GM21576 (cell line): ENCODE data around the gene PEX10.
"Not testable (repeated sequence)": the region's sequence is repeated elsewhere in the genome, so short reads cannot be mapped to it uniquely, and the experiment has no call there.

Experiments used
- ATAC-seq: cut with Tn5 transposase; IDR thresholded peaks from one replicate; pipeline ENCODE4 v1.9.1; 2021; ENCODE audit warnings: mild to moderate bottlenecking, moderate library complexity; ENCODE audit not compliant: unreplicated experiment

Gene PEX10

DNA sequence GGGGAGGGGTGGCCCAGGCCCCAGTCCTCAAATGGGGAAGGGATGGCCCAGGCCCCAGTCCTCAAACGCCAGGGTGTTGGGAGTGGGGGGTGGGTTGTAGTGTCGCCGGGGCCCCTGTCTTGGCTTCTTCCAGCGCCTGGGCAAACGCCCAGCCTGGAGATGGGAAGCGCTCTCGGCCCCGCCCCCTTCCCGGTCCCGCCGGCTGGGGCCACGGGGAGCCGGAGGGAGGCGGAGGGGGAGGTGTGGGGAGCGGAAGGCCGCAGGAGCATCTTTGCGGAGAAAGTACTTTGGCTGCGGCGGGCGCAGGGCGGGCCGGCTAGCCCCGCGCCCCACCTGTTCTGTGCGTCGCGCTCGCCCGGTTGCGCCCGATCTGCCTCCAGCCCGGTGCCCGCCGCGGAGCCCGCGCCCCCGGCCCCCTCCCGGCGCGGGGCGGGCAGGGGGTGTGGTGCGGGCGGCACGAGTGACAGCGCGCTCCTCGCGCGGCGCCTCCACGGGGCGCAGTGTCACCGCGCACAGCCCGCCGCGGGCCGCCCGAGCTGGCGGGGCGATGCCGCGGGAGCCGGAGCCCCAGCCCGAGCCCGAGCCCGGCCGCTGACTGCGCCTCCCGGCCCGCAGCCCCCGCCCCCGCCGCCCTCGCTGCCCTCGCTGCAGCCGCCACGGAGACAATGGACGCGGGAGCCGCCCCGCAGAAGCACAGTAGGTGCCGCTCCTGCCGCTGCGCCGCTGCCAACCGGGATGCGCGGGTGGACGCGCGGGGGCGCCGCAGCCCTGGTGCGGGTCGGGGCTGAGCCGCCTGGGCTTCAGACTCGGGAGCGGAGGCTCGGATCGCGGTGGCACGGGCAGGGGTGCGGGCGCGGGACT, 31.1 kb upstream of the PEX10 start:
- ATAC-seq = no peak

DNA sequence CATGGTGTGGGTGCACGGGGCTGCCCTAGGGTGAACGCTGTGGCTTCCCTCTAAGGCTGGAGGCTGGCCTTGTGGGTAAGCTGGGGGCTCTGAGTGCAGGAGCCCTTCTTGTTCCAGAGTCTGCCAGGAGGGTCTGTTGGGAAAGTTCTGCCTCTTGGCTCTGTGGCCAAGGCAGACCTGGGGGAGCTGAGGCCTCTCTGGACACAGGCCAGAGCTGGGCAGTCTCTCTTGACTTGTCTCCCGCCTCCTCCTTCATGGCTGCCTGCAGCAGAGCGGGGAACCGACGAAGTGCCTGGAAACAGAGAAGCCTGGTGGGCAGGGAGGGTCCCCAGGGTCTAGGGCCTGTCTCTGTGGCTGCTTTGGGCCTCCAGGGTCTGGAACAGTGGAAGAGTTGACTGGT, 30.3 kb upstream of the PEX10 start:
- no peak for ATAC-seq

- no peak for ATAC-seq
Measured at GRCh38 chr1:2441746-2442145, 29.4 kb upstream of the PEX10 start.

DNA sequence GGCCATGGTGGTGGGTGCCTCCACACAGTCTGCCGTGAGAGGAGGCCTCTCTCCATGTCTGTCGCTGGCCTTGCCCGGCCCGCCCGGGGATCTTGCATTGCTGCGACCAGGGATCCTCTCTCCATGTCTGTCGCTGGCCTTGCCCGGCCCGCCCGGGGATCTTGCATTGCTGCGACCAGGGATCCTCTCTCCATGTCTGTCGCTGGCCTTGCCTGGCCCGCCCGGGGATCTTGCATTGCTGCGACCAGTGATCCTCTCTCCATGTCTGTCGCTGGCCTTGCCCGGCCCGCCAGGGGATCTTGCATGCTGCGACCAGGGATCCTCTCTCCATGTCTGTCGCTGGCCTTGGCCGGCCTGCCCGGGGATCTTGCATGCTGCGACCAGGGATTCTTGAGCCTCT, 28.0 kb upstream of the PEX10 start:
- ATAC-seq = not testable (repeated sequence)

DNA sequence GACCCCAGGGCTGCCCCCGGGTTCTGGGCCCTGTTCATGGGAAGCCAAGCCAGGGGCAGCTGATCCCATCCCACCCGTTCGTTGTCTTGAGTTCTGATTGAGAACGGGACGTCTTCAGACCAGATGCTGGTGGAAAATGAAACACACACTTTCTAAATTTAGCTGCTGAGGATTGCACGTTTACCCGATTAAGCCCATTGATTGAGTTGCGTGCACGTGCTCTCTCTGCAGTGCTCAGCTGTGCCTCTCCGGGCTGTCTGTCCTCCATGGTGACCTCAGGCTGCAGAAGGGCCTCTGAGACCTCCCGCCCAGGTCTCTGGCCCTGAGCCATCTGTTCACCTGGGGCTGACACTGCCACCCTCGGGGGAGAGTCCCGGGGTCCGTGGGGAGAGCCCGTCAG, 27.0 kb upstream of the PEX10 start:
- no peak for ATAC-seq

DNA sequence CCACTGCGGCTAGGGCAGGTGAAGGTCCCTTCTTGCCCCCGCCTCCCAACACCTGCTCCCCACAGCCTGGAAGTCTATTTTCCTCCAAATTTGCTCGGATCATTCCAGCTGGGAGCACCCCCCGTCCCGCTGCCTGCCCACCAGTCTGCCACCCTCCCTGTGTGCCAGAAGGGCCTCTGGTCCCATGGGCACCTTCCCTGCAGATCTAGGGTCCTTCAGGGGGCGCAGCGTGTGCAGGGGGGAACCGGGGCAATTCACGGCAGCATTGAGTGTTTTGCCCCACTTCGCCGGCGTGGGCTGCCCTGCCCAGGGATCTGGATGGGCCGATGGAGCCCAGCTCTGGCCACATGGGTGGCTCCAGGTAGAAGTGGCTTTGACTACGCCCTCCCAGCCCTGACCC, 26.3 kb upstream of the PEX10 start:
- ATAC-seq = no peak

GRCh38 chr1:2438038-2438437, 25.7 kb upstream of the PEX10 start:
- ATAC-seq = no peak

GRCh38 chr1:2437617-2438016, 25.3 kb upstream of the PEX10 start:
- no peak for ATAC-seq

DNA sequence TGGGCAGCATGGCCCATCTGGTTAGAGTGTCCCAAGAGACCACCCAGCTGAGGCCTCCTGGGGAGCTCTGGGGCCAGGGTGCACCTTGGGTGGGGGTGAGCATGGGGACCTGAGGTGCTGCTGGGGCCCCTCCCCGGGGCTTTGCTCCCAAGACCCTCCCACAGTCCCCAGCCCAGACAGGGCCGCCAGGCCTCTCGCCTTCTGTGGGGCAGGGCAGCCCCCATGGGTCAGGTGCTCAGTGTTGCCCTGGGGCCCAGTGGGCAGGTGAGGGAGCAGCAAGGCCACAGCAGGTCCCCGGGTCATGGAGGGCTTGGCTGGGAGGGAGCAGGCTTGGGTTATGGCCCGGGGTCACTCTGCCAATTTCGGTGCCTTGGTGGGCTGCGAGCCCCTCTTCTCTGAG, 24.5 kb upstream of the PEX10 start:
- no peak for ATAC-seq

GRCh38 chr1:2435746-2436355, 23.5 kb upstream of the PEX10 start:
- no peak for ATAC-seq

- ATAC-seq = no peak
Measured at GRCh38 chr1:2435091-2435490, 22.7 kb upstream of the PEX10 start.

GRCh38 chr1:2433936-2434655, 21.7 kb upstream of the PEX10 start:
- no peak for ATAC-seq

- ATAC-seq = no peak
Measured at GRCh38 chr1:2433196-2433595, 20.8 kb upstream of the PEX10 start.

- ATAC-seq = no peak
Measured at GRCh38 chr1:2432441-2432844, 20.1 kb upstream of the PEX10 start.

DNA sequence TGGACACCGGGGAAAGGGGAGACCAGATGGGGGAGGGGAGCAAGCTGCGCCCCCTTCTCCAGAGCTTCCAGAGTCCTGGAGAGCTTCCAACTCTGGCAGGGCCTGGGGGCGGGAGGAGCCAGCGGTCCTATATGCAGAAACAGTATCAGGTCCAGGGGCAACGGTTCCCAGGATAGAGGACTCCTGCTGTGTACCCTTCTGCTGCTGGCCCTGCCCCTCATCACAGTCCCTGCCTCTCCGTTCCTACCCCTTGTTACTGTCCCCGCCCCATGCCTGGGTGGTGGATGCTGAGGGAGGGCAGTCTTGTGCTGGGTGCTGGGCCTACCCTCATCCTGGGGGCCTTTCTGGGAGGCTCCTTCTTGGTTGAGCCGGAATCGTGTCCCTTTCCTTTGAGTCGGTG, 19.2 kb upstream of the PEX10 start:
- no peak for ATAC-seq

GRCh38 chr1:2431103-2431502, 18.7 kb upstream of the PEX10 start:
- no peak for ATAC-seq

DNA sequence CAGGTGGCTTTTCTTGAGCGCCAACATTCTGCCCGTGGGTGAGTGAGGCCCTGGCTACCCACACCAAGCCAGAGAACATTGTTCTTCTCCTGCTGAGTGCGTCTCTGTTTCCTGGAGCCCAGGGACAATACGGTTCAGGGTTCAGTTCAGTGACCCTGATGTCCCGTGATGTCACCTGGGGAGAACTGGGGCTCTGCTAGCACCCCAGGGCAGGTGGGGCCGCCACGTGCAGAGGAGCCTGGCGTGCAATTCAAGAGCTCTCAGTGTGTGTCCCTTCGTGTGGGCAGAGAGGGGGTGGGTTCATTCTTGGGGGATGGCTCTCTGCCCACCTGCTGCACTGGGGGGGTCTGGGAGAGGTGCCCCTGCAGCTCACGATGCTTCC, 18.2 kb upstream of the PEX10 start:
- no peak for ATAC-seq

GRCh38 chr1:2429780-2430591, 17.6 kb upstream of the PEX10 start:
- ATAC-seq = no peak

DNA sequence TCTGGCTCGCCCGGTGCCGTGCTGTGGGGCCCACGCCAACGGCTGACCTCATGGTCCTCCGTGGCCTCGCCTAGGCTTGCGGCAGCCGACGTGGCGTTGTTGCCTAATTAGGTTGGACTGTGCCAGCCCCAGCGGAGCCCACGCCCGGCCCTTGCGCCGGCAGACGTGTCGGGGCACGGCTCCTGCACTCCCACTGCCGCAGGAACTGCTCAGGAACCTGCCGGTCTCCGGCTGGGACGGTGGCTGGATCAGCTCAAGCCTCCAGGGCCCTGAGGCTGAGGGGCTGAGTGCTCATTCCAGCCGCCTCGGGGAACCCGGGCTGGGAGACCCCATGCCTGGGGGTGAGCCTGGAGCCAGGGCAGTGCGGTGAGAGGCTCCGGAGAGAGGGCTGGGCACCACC, 16.1 kb upstream of the PEX10 start:
- no peak for ATAC-seq

DNA sequence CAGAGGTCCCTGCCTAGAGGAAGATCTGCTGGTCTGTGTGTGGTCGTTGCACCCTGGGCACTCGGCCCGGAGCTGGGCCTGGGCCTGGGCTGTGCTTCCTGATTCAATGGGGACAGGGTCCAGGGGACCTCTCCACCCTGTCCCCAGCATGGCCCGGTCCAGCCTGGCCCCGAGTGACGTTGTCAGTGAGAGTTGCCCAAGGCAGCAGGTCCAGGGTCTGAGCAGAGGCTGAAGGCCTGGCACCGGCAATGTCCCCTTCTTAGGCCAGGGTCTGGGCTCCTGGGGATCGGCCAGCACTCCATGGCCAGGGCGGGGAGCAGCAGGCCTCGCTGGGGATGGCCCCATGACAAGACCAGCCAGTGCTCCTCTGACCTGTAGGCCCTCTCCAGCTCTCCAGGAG, 15.6 kb upstream of the PEX10 start:
- no peak for ATAC-seq

DNA sequence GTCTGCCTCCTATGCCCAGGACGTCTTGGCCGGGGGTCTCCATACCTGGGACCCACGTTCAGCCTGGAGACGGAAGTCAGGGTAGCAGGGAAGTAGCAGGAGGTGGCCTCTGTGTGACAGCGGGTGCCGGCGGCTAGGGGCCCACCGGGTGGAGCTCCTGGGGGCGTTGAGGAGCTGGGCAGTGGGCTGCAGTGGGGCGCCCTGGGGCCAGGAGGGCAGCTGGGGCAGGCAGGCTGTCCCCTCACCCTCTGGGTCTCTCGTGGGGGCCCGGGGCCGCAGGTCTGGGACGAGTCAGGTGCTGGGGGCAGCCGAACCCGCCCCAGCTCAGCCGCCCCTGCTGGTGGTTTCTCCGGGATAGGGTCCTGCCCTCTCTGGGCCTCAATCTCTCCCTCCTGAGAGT, 14.7 kb upstream of the PEX10 start:
- ATAC-seq = no peak
